ENCODE measurements around the gene PSMB5. TPM values are rescaled to one million over a fixed set of nuclear protein-coding genes. Genes with fewer than 3 reads are reported as not detected.
A peak's percentile ranks its signal among the peaks of the same experiment; 100 is the strongest.

PSMB5 gene
- 158 and 220 TPM in 2 replicates for total RNA-seq

- Histone ChIP-seq H3K36me3 (ENCODE audit: control insufficient read depth, insufficient read depth, low read length) (peaks cover 12% of the 10 kb centered on the region), H3K4me3 (ENCODE audit: low read depth, low read length) (peak within 1 kb of the TSS; percentile 60), H3K27me3 (ENCODE audit: control insufficient read depth, insufficient read depth, low read length) (no peaks in the 10 kb centered on the region)
- no peak for TF ChIP-seq CTCF (IDR thresholded peaks at IDR 0.05; ENCODE audit: insufficient read depth, low read length, severe bottlenecking)
- peak; percentile 86 for FAIRE-seq
- peak; percentile 95 for DNase-seq (ENCODE audit: low read depth)
Measured at GRCh38 chr14:23034498-23035302, at the start of gene PSMB5. Gene PSMB5, minus strand, starts transcription at chr14:23034900. Its CDS starts 19 bp downstream, at chr14:23034881.

- Histone ChIP-seq H3K27me3 (ENCODE audit: control insufficient read depth, insufficient read depth, low read length) (no peaks in the 10 kb centered on the region), H3K4me3 (ENCODE audit: low read depth, low read length) (no peak overlapping the region), H3K36me3 (ENCODE audit: control insufficient read depth, insufficient read depth, low read length) (peaks cover 12% of the 10 kb centered on the region)
- no peak for TF ChIP-seq CTCF (IDR thresholded peaks at IDR 0.05; ENCODE audit: insufficient read depth, low read length, severe bottlenecking)
- no peak for DNase-seq (ENCODE audit: low read depth)
- no peak for FAIRE-seq
Measured at GRCh38 chr14:23080474-23080873, 45.8 kb upstream of the PSMB5 start.

GRCh38 chr14:23079716-23080115, 45.0 kb upstream of the PSMB5 start:
- FAIRE-seq = no peak
- no peak for TF ChIP-seq CTCF (IDR thresholded peaks at IDR 0.05; ENCODE audit: insufficient read depth, low read length, severe bottlenecking)
- H3K4me3 ChIP-seq (ENCODE audit: low read depth, low read length) = no peak overlapping the region
- peaks cover 13% of the 10 kb centered on the region for H3K36me3 ChIP-seq (ENCODE audit: control insufficient read depth, insufficient read depth, low read length)
- DNase-seq (ENCODE audit: low read depth) = no peak
- H3K27me3 ChIP-seq (ENCODE audit: control insufficient read depth, insufficient read depth, low read length) = no peaks in the 10 kb centered on the region

- FAIRE-seq = no peak
- DNase-seq (ENCODE audit: low read depth) = peak; percentile 94
- H3K4me3 ChIP-seq (ENCODE audit: low read depth, low read length) = no peak overlapping the region
- TF ChIP-seq CTCF (IDR thresholded peaks at IDR 0.05; ENCODE audit: insufficient read depth, low read length, severe bottlenecking) = no peak
- no peaks in the 10 kb centered on the region for H3K27me3 ChIP-seq (ENCODE audit: control insufficient read depth, insufficient read depth, low read length)
- peaks cover 13% of the 10 kb centered on the region for H3K36me3 ChIP-seq (ENCODE audit: control insufficient read depth, insufficient read depth, low read length)
Measured at GRCh38 chr14:23078692-23079116, 44.0 kb upstream of the PSMB5 start.

- Histone ChIP-seq H3K36me3 (ENCODE audit: control insufficient read depth, insufficient read depth, low read length) (peaks cover 13% of the 10 kb centered on the region), H3K4me3 (ENCODE audit: low read depth, low read length) (no peak overlapping the region), H3K27me3 (ENCODE audit: control insufficient read depth, insufficient read depth, low read length) (no peaks in the 10 kb centered on the region)
- TF ChIP-seq CTCF (IDR thresholded peaks at IDR 0.05; ENCODE audit: insufficient read depth, low read length, severe bottlenecking) = no peak
- FAIRE-seq (no peak), DNase-seq (ENCODE audit: low read depth) (no peak)
Measured at GRCh38 chr14:23077962-23078361, 43.3 kb upstream of the PSMB5 start.

All from bronchial epithelial cell (primary cell).